Activated CD4-positive, alpha-beta T cell treated with anti-CD3 and anti-CD28 coated beads for 48 hours (primary cell): ENCODE results near the gene CMTM5.
"Not testable (repeated sequence)": the region's sequence is repeated elsewhere in the genome, so short reads cannot be mapped to it uniquely, and the experiment has no call there.

Experiments used
- DNase-seq: peaks from one replicate; pipeline ENCODE4 v3.0.0-alpha.2; 2020

The CMTM5 gene

GRCh38 chr14:23400496-23401149 lies 23.8 kb downstream of the CMTM5 start:
- DNase-seq = not testable (repeated sequence)

- DNase-seq = no peak
Observed at GRCh38 chr14:23401291-23401690, 24.4 kb downstream of the CMTM5 start.

GRCh38 chr14:23402296-23403138 lies 25.7 kb downstream of the CMTM5 start:
- no peak for DNase-seq

- DNase-seq = no peak
Observed at GRCh38 chr14:23403139-23403438, 26.2 kb downstream of the CMTM5 start.

- DNase-seq = no peak
Observed at GRCh38 chr14:23403908-23404307, 27.1 kb downstream of the CMTM5 start.

- no peak for DNase-seq
Observed at GRCh38 chr14:23404331-23404900, 27.6 kb downstream of the CMTM5 start.

GRCh38 chr14:23405096-23405495 lies 28.2 kb downstream of the CMTM5 start:
- DNase-seq = no peak

GRCh38 chr14:23405516-23406025 lies 28.7 kb downstream of the CMTM5 start:
- DNase-seq = no peak

GRCh38 chr14:23406244-23406643 lies 29.4 kb downstream of the CMTM5 start:
- no peak for DNase-seq

- DNase-seq = no peak
Observed at GRCh38 chr14:23406725-23407355, 30.0 kb downstream of the CMTM5 start.

- DNase-seq = no peak
Observed at GRCh38 chr14:23407516-23408306, 30.9 kb downstream of the CMTM5 start, which contains the start of gene MYH6. MYH6 (minus strand) TSS chr14:23408273; CDS start chr14:23407223, 1,050 bp downstream.

GRCh38 chr14:23408307-23408630 lies 31.4 kb downstream of the CMTM5 start:
- no peak for DNase-seq

- DNase-seq = no peak
Observed at GRCh38 chr14:23409475-23409874, 32.6 kb downstream of the CMTM5 start.

- no peak for DNase-seq
Observed at GRCh38 chr14:23409966-23410635, 33.3 kb downstream of the CMTM5 start.

GRCh38 chr14:23411563-23412525 lies 35.0 kb downstream of the CMTM5 start:
- DNase-seq = no peak

GRCh38 chr14:23413681-23414080 lies 36.8 kb downstream of the CMTM5 start:
- DNase-seq = no peak

- no peak for DNase-seq
Observed at GRCh38 chr14:23414254-23414653, 37.4 kb downstream of the CMTM5 start.

GRCh38 chr14:23414906-23415820 lies 38.3 kb downstream of the CMTM5 start:
- no peak for DNase-seq
